Measurements from ENCODE around the gene MEIOSIN.
A peak's percentile ranks its signal among the peaks of the same experiment; 100 is the strongest.

MEIOSIN gene

DNA sequence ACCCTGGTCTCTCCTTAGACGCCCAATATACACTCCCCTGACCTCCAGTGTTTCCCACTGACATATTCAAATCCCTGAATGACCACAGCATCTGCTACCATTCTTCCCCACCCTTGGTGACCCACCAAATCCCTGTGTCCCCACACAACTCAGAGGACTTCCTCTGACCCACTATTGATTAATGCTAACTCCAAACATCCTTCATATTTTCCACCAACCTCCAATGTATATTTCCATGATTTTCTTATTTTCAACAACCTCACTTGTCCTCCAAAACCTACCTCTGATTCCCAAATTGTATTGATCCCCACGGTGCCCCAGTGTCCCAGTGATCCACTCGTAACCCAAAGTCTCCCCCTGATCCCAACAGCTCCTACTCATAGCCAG lies 59.9 kb downstream of the MEIOSIN start (continued):
- TF ChIP-seq PRDM10 (tag by site-specific recombination; IDR thresholded peaks at IDR 0.05): no peak
- 0 out of 2 replicates have a peak, but pooled peaks have one; percentile 27 for TF ChIP-seq ZNF335 (tag by site-specific recombination; conservative IDR thresholded peaks at IDR 0.05)
- TF ChIP-seq, protein P1, sequence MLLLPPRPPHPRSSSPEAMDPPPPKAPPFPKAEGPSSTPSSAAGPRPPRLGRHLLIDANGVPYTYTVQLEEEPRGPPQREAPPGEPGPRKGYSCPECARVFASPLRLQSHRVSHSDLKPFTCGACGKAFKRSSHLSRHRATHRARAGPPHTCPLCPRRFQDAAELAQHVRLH (tag by site-specific recombination; IDR thresholded peaks at IDR 0.05): no peak
- 0 out of 2 replicates have a peak, but pooled peaks have one; percentile 14 for TF ChIP-seq ZNF843 (tag by site-specific recombination; IDR thresholded peaks at IDR 0.05)
- TF ChIP-seq, protein P2, sequence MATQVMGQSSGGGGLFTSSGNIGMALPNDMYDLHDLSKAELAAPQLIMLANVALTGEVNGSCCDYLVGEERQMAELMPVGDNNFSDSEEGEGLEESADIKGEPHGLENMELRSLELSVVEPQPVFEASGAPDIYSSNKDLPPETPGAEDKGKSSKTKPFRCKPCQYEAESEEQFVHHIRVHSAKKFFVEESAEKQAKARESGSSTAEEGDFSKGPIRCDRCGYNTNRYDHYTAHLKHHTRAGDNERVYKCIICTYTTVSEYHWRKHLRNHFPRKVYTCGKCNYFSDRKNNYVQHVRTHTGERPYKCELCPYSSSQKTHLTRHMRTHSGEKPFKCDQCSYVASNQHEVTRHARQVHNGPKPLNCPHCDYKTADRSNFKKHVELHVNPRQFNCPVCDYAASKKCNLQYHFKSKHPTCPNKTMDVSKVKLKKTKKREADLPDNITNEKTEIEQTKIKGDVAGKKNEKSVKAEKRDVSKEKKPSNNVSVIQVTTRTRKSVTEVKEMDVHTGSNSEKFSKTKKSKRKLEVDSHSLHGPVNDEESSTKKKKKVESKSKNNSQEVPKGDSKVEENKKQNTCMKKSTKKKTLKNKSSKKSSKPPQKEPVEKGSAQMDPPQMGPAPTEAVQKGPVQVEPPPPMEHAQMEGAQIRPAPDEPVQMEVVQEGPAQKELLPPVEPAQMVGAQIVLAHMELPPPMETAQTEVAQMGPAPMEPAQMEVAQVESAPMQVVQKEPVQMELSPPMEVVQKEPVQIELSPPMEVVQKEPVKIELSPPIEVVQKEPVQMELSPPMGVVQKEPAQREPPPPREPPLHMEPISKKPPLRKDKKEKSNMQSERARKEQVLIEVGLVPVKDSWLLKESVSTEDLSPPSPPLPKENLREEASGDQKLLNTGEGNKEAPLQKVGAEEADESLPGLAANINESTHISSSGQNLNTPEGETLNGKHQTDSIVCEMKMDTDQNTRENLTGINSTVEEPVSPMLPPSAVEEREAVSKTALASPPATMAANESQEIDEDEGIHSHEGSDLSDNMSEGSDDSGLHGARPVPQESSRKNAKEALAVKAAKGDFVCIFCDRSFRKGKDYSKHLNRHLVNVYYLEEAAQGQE (tag by site-specific recombination; IDR thresholded peaks at IDR 0.05): no peak
- TF ChIP-seq, protein P3, sequence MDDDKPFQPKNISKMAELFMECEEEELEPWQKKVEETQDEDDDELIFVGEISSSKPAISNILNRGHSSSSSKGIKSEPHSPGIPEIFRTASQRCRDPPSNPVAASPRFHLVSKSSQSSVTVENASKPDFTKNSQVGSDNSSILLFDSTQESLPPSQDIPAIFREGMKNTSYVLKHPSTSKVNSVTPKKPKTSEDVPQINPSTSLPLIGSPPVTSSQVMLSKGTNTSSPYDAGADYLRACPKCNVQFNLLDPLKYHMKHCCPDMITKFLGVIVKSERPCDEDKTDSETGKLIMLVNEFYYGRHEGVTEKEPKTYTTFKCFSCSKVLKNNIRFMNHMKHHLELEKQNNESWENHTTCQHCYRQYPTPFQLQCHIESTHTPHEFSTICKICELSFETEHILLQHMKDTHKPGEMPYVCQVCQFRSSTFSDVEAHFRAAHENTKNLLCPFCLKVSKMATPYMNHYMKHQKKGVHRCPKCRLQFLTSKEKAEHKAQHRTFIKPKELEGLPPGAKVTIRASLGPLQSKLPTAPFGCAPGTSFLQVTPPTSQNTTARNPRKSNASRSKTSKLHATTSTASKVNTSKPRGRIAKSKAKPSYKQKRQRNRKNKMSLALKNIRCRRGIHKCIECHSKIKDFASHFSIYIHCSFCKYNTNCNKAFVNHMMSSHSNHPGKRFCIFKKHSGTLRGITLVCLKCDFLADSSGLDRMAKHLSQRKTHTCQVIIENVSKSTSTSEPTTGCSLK (tag by site-specific recombination; IDR thresholded peaks at IDR 0.05): no peak
- TF ChIP-seq ZNF221 (tag by site-specific recombination; IDR thresholded peaks at IDR 0.05; ENCODE audit: borderline replicate concordance): no peak

GRCh38 chr19:45793876-45794275 lies 60.6 kb downstream of the MEIOSIN start:
- Histone ChIP-seq H3K4me1 (ENCODE audit: control insufficient read depth, insufficient read depth, low read length) (peaks cover 13% of the 10 kb centered on the region), H3K9me3 (ENCODE audit: control insufficient read depth, insufficient read depth, low read depth, low read length) (no peaks in the 10 kb centered on the region), H3K27ac (ENCODE audit: extremely low read depth, low read depth, low read length) (no peak overlapping the region), H3K36me3 (ENCODE audit: control insufficient read depth in 2 of 2, insufficient read depth in 1 of 2, low read length in 2 of 2) (peaks cover 13 to 17% of the 10 kb centered on the region in 2 experiments), H3K4me3 (ENCODE audit: low read depth, low read length) (no peak overlapping the region)
- ChIA-PET CTCF (interaction anchor here (0.8 to 1.4 kb wide), 2 partner anchors 13 to 23 kb away, joined by 5 to 6 read pairs; no protein-coding TSS in a partner anchor), POLR2A (interaction anchor here (0.6 to 1.5 kb wide), 2 partner anchors 11 to 102 kb away, joined by 3 to 7 read pairs; partner anchors contain the start of genes DMPK and QPCTL)
- no peak for TF ChIP-seq ZNF585B (tag by site-specific recombination; IDR thresholded peaks at IDR 0.05)
- TF ChIP-seq ZNF335 (tag by site-specific recombination; conservative IDR thresholded peaks at IDR 0.05): no peak
- TF ChIP-seq ZNF544 (tag by site-specific recombination; IDR thresholded peaks at IDR 0.05): no peak
- TF ChIP-seq HOXA7 (CRISPR knock-in tag; IDR thresholded peaks at IDR 0.05; ENCODE audit: borderline replicate concordance): no peak

DNA sequence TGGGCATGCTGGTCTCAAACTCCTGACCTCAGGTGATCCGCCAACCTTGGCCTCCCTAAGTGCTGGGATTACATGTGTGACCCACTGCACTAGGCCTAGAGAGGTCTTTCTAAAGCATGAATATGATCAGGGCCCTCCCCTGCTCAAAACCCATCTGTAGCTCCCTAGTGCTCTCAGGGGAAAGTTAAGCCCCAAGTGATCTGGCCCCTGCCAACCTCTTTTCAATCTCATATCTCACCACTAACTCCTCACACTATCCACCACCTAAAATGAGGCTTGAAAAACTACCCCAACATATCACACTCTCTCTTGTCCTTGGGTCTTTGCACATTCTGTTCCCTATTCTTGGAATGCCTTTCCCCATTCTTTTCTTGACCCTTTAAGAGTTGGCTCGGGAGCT lies 61.4 kb downstream of the MEIOSIN start:
- no peak overlapping the region for H3K27ac ChIP-seq (ENCODE audit: extremely low read depth, low read depth, low read length)
- H3K4me1 ChIP-seq (ENCODE audit: control insufficient read depth, insufficient read depth, low read length): peaks cover 16% of the 10 kb centered on the region
- POLR2A ChIA-PET: interaction anchor here (0.6 to 1.1 kb wide), 2 partner anchors 12 to 25 kb away, joined by 3 read pairs; partner anchors contain the start of genes DMPK and SIX5
- no peaks in the 10 kb centered on the region for H3K9me3 ChIP-seq (ENCODE audit: control insufficient read depth, insufficient read depth, low read depth, low read length)
- no peak overlapping the region for H3K4me3 ChIP-seq (ENCODE audit: low read depth, low read length)
- TF ChIP-seq SCRT1 (tag by site-specific recombination; IDR thresholded peaks at IDR 0.05; ENCODE audit: borderline replicate concordance) (no peak), ZNF16 (tag by site-specific recombination; IDR thresholded peaks at IDR 0.05; ENCODE audit: low read depth) (peak; percentile 85)
- peaks cover 6 to 10% of the 10 kb centered on the region in 2 experiments; a peak in 2 of 3 replicates for H3K36me3 ChIP-seq (ENCODE audit: control insufficient read depth in 2 of 2, insufficient read depth in 1 of 2, low read length in 2 of 2)
- CTCF ChIA-PET: interaction anchor here (0.5 to 1.4 kb wide), 7 partner anchors 22 to 1188 kb away, joined by 3 to 6 read pairs (median 4); partner anchors contain the start of genes FBXO46 and SIX5
